Measurements from ENCODE around the gene BMPR2. TPM values are rescaled to one million over a fixed set of nuclear protein-coding genes. Genes with fewer than 3 reads are reported as not detected.
"Not testable (repeated sequence)": the region's sequence is repeated elsewhere in the genome, so short reads cannot be mapped to it uniquely, and the experiment has no call there.

BMPR2 gene
- total RNA-seq, 1 donor from 2014 or later, result 65.7 TPM

- no peak for DNase-seq (ENCODE audit: low read depth)
These were observed 6.6 kb downstream of the BMPR2 start for GRCh38 chr2:202382684-202383083.

- not testable (repeated sequence) for DNase-seq (ENCODE audit: low read depth)
These were observed 10.4 kb downstream of the BMPR2 start for GRCh38 chr2:202386495-202386894.

DNA sequence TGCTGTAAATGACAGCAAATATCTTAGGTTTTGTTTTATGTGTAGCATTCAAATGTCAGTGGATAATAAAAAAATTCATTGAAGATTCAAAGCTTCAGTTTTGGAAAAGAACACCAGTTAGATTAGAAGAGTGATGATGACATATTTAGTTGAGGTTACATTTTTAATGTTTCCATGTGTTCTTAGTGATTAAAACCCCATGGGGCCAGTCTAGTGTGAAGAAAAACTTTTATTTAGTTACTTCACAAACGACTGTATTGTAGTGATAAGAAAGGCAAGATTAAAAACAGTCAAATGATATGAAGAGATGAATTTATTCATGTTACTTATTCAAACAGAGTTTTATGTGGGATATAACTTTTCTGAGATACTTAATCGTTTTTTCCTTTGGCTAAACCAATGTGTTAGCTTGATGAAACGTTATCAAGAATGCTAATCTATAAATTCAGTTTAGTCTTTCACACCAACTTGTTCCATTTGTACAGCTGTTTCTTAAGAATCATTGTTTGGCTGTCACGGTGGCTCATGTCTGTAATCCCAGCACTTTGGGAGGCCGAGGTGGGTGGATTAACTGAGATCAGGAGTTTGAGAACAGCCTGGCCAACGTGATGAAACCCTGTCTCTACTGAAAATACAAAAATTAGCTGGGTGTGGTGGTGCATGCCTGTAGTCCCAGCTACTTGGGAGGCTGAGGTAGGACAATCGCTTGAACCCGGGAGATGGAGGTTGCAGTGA is 11.6 kb downstream of the BMPR2 start:
- DNase-seq (ENCODE audit: low read depth), result no peak

DNA sequence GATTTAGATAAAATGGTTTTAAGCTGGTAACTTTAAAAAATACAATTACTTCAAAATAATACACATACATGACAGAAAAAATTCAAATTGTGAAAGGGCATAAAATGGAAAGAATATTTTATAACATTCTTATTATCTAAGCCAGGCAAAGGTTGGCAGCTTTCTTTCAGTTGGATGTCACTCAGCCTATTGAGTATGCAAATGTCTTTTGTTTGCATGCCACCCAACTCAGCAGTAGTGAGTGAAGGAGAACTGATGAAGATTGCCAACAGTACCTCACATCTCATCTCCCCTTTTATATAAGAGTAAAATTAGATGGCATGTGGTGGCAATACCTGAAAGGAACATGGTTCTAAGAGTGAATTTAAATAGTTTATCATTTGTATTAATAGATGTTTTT is 24.8 kb downstream of the BMPR2 start:
- no peak for DNase-seq (ENCODE audit: low read depth)

DNA sequence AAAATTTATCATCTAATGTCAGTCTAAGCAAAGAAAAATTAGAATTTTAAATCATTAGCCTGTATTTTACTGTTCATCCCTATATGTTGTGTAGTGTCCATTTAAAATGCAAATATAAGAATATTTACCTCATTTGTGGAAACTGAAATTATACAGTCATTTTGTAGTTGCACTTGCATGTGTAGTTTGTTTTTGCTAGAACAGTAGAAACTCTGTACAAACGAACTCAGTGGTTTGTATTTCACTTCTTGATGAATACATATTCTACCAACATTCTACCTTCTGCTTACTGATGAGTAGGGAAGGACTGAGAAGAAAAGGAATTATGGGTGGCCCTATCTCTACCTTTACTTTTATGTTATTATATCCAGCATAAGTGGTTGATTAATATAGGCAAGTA is 29.7 kb downstream of the BMPR2 start:
- DNase-seq (ENCODE audit: low read depth), result no peak

DNA sequence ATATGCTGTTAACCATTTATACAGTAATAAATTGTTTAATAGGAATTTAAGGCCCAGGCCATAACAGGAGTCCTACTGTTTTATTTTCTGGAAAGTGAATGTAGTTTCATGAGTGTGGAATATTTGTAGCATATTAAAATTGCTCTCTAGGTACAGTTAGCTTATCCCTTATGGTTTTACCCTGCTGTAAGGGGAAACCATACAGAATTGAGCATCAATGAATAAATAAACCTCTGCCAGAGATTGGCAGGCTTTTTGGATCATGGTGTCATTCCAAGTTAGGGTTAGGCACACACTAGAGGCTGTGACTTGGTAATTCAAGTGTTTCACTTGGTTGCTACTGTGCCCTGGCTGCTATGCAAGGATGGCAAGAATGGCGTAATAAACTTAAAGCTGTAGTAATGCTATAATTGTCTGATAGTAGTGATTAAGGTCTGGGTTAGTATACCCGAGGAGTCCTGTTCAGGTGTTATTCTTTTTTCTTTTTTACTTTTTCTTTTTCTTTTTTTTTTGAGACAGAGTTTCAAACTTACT is 30.4 kb downstream of the BMPR2 start:
- DNase-seq (ENCODE audit: low read depth), result no peak

DNA sequence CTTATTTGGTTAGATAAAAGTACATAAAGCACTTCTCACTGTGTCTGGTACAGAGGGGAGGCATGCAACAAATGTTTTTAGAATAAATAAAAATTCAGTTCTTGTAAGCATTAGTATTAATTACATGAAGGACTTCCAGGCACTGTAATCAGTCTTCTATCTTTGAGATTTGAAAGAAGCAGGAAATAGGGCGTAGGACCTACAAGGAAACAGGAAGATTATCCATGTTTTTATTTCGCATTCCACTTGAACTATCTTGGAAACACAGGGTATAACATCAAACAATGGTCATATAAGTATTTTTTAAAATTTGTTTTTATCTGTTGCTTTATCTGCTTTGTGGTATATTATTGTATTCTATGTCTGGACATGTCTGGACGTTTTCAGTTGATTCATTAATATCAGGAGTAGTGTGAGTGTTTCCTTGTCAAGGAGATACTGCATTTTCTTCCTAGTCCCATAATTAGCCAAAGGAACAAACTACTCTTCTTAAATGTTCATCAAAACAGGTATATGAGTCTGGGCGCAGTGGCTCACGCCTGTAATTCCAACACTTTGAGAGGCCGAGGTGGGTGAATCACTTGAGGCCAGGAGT is 32.5 kb downstream of the BMPR2 start:
- no peak for DNase-seq (ENCODE audit: low read depth)

DNA sequence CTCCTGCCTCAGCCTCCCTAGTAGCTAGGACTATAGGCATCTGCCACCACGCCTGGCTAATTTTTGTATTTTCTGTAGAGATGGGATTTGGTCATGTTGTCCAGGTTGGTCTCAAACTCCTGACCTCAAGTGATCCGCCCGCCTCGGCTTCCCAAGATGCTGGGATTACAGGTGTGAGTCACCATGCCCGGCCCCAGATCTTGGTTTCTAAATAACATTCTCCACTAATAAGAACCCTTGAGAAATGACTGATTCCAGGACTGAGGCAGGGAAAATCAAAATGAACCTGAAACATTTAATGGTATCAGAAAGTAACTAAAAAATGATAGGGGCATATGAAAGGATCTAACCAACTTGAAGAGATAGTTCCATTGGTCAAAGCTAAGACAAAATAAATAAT is 34.0 kb downstream of the BMPR2 start:
- DNase-seq (ENCODE audit: low read depth), result no peak

DNA sequence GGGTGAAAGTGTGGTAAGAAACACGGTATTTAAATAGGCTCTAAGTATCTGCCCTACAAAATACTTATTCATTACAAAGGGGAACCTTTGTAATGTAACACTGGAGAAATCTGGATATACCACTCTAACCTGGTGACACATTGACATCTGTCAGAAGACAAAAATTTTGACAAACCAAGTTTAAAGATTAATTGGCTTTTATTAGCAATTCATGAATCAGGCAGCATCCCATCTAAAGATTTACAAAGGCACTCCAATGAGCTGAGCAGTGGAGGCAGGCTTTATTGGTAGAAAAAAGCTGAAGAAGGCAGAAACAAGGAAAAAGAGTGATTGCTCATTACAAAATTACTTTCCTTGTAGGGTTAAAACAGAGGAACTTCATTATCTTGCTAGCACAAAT is 35.0 kb downstream of the BMPR2 start:
- DNase-seq (ENCODE audit: low read depth), result no peak

DNA sequence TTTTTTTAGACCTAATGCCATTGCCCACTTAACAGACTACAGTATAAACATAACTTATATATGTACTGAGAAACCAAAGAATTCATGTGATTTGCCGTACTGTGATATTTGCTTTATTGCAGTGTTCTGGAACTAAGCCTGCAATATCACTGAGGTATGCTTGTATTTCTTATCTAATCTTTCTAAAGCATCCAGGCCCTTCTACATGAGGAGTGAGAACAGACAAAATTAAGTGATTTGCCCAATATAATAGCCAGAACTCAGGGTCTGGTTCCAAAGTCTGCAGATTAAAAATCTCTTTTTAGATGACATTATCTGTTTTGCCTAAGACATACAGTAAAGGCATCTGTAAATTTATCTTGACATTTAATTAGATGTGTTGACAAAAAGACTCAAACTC is 41.9 kb downstream of the BMPR2 start:
- DNase-seq (ENCODE audit: low read depth), result no peak

- no peak for DNase-seq (ENCODE audit: low read depth)
These were observed 42.4 kb downstream of the BMPR2 start for GRCh38 chr2:202418511-202418910.

GRCh38 chr2:202423139-202423538 is 47.0 kb downstream of the BMPR2 start:
- no peak for DNase-seq (ENCODE audit: low read depth)

GRCh38 chr2:202425036-202425435 is 48.9 kb downstream of the BMPR2 start:
- peak; percentile 29 for DNase-seq (ENCODE audit: low read depth)

DNA sequence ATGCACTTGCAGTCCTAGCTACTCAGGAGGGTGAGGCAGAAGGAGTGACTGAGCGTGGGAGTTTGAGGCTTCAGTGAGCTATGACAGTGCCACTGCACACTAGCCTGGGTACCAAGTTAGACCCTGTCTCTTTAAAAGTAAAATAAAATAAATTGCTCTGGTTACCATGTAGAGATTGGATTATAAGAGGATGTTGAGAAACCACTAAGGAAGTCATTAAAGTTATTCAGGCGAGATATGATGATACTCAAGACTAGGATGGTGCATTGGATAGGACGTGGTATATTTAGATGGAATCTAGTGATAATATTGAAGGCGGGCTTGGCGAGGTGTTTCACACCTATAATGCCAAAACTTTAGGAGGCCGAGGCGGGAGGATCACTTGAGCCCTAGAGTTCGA is 50.6 kb downstream of the BMPR2 start:
- no peak for DNase-seq (ENCODE audit: low read depth)

GRCh38 chr2:202429164-202429980 is 53.2 kb downstream of the BMPR2 start:
- DNase-seq (ENCODE audit: low read depth), result no peak

- DNase-seq (ENCODE audit: low read depth), result no peak
These were observed 56.6 kb downstream of the BMPR2 start for GRCh38 chr2:202432776-202433175.

GRCh38 chr2:202434472-202434871 is 58.3 kb downstream of the BMPR2 start:
- DNase-seq (ENCODE audit: low read depth), result no peak

DNA sequence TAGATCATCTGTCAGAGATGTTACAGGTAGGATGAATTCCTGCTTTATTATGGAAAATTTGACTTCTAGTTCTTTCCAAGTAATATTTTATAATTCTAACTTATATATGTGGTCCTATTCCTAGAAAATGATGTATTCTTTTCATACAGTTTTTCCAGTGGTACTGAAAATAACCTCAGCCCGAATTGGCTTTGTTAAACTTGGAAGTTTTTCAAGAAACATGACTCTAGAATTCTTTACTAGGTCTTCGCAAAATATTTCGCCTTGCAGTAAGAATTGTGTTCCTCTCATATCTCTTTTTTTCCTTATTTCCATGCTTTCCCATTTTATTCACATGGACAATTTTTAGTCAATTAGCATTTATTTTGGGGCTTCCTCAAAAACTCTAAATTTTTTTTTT is 60.5 kb downstream of the BMPR2 start:
- DNase-seq (ENCODE audit: low read depth), result no peak

DNA sequence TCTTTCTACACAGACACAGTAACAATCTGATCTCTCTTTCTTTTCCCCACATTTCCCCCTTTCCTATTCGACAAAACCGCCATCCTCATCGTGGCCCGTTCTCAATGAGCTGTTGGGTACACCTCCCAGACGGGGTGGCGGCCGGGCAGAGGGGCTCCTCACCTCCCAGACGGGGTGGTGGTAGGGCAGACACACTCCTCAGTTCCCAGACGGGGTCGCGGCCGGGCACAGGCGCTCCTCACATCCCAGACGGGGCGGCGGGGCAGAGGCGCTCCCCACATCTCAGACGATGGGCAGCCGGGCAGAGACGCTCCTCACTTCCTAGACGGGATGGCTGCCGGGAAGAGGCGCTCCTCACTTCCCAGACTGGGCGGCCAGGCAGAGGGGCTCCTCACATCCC is 64.0 kb downstream of the BMPR2 start:
- DNase-seq (ENCODE audit: low read depth), result not testable (repeated sequence)

- no peak for DNase-seq (ENCODE audit: low read depth)
These were observed 66.8 kb downstream of the BMPR2 start for GRCh38 chr2:202442882-202443281.

DNA sequence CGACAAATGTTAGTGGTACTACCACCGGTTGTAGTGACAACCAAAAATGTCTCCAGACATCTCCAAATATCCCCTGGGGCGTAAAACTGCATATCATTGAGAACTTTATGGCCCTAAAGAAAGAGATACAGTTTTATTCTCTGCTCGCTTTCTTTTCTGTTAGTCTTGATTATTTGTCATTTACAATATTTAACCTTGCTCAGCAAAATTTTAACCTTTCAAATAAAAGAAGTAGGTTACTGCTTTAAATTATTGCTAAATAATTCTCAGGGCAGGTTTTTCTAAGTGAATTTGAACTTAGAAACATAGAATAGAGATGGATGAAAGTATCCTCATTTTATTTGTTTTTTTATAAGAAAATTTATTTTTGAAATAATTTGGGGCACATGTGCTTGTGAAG is 67.9 kb downstream of the BMPR2 start:
- no peak for DNase-seq (ENCODE audit: low read depth)

DNA sequence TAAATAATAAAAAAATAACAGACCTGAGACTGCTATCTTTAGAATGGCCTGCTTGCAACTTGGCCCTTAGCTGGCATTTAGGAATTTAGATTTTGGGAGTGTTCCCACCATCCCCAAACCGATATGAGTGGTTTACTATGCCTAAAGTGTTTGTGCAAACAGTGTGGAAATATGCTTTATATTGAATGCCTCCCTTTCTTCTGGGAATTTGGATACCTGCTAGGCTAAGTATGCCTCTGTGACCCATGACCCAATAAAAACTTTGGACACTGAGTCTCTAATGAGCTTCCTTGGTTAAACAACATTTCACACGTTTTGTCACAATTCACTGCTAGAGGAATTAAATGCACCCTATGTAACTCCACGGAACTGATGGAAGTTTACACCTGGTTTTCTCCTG is 73.2 kb downstream of the BMPR2 start:
- DNase-seq (ENCODE audit: low read depth), result no peak

GRCh38 chr2:202450785-202451184 is 74.7 kb downstream of the BMPR2 start:
- no peak for DNase-seq (ENCODE audit: low read depth)
